ENCODE measurements around the gene GAL3ST3.

- no peak for TF ChIP-seq CTCF (conservative IDR thresholded peaks at IDR 0.05; ENCODE audit: low read depth, low read length)
- TF ChIP-seq EZH2 (IDR thresholded peaks at IDR 0.05; ENCODE audit: borderline replicate concordance, low read depth, low read length, poor library complexity, severe bottlenecking) = no peak
These were observed 11.6 kb downstream of the GAL3ST3 start for GRCh38 chr11:66037327-66037726.
